Gastrocnemius medialis (tissue), 4 donors: ENCODE results near the gene ITPKB. TPM values are rescaled to one million over a fixed set of nuclear protein-coding genes. Genes with fewer than 3 reads are reported as not detected.
"Not testable (repeated sequence)": the region's sequence is repeated elsewhere in the genome, so short reads cannot be mapped to it uniquely, and the experiment has no call there.

ENCODE experiments used
- ATAC-seq, 2 donors: fragments of 150-250 bp; one replicate each; pipeline ENCODE4 v1.9.1; 2016
- DNase-seq, 2 donors: peaks; one replicate each; pipeline ENCODE4 v3.0.0-alpha.2; 2019
- H3K27ac ChIP-seq, 4 donors: fragments of 200-600 bp; sonication (generic); 1 replicate in 1 of 4; 2 replicates in 3 of 4; pipeline ENCODE4 v1.5.1; 2016 to 2018; ENCODE audit warnings: mild to moderate bottlenecking in 2 of 4, moderate library complexity in 1 of 4
- H3K27me3 ChIP-seq, 3 donors: fragments of 200-600 bp; sonication (generic) in 2 of 3; 1 replicate in 1 of 3; 2 replicates in 2 of 3; pipeline versions ENCODE4 v1.5.1 to v1.6.0; 2016 to 2019; ENCODE audit warnings: mild to moderate bottlenecking in 1 of 3, moderate library complexity in 1 of 3
- H3K36me3 ChIP-seq, 2 donors: fragments of 200-600 bp; sonication (generic) in 1 of 2; one replicate each; pipeline ENCODE4 v1.5.1; 2017 to 2018
- H3K4me1 ChIP-seq, 2 donors: fragments of 200-600 bp; sonication (generic) in 1 of 2; one replicate each; pipeline ENCODE4 v1.5.1; 2016 to 2017; ENCODE audit warnings: mild to moderate bottlenecking in 2 of 2
- H3K4me3 ChIP-seq, 4 donors: fragments of 200-600 bp; sonication (generic) in 3 of 4; 1 replicate in 1 of 4; 2 replicates in 3 of 4; pipeline ENCODE4 v1.5.1; 2016 to 2019; ENCODE audit warnings: mild to moderate bottlenecking in 2 of 4
- H3K9me3 ChIP-seq, 3 donors: fragments of 200-600 bp; sonication (generic) in 2 of 3; 1 replicate in 1 of 3; 2 replicates in 2 of 3; pipeline ENCODE4 v1.5.1; 2016 to 2019
- CTCF ChIP-seq, 5 experiments: fragments of 450-650 bp in 3 of 5; fragments of 200-600 bp in 2 of 5; sonication (generic) in 2 of 5; IDR thresholded peaks in 4 of 5; conservative IDR thresholded peaks in 1 of 5; 1 replicate in 4 of 5; 2 replicates in 1 of 5; pipeline ENCODE4 v1.5.1; 2016 to 2019; ENCODE audit warnings: antibody characterized with exemption in 5 of 5, mild to moderate bottlenecking in 3 of 5, moderate library complexity in 3 of 5
- POLR2A ChIP-seq, 2 donors: fragments of 450-650 bp; IDR thresholded peaks; one replicate each; pipeline ENCODE4 v1.6.1; 2017; ENCODE audit warnings: antibody characterized with exemption in 2 of 2, mild to moderate bottlenecking in 2 of 2, moderate library complexity in 2 of 2
- in situ Hi-C, 4 donors: fragments of 200-750 bp; cut with MboI; loops; one replicate each; pipeline versions ENCODE4 v1.15.0 to v1.8.0; 2017; ENCODE audit warnings: low sequenced_read_pairs in 4 of 4
- intact Hi-C: fragments of 100-400 bp; cut with DNase I; formaldehyde crosslinking; loops from one replicate; pipeline ENCODE4 v1.15.1; 2023; ENCODE audit warnings: low total_unique reads
- total RNA-seq, 4 donors: library from RNA; depleted of rRNA; stranded (reverse); fragments of >200 nt; gene quantifications; one replicate each; pipeline versions ENCODE4 v1.1.0 to v1.2.3, GENCODE V29; 2016

ITPKB gene
- total RNA-seq, 4 donors from 2014 or later, result 7.1 to 13.9 (median 7.8) TPM

GRCh38 chr1:226599636-226600238 lies 139.3 kb downstream of the ITPKB start:
- Histone ChIP-seq H3K4me3 (no peak overlapping the region), H3K9me3 (no peaks in the 10 kb centered on the region), H3K27ac (no peak overlapping the region), H3K27me3 (peaks cover 0 to 10% (median 0%) of the 10 kb centered on the region in 3 donors), H3K4me1 (peaks cover 6 to 7% of the 10 kb centered on the region in 2 donors), H3K36me3 (no peaks in the 10 kb centered on the region)
- TF ChIP-seq CTCF (IDR thresholded peaks at IDR 0.05 in 4 of 5, conservative IDR thresholded peaks at IDR 0.05 in 1 of 5) (no peak), POLR2A (IDR thresholded peaks at IDR 0.05) (no peak)
- ATAC-seq (no peak), DNase-seq (no peak)
- in situ Hi-C loops, result loop anchor here in 1 of 4 donors (25.0 kb wide), 1 partner anchor 838 kb away; no protein-coding TSS in a partner anchor
- intact Hi-C loops, result no loop called here

- H3K4me3 ChIP-seq, intact Hi-C loops, in situ Hi-C loops, ATAC-seq, H3K36me3 ChIP-seq, H3K9me3 ChIP-seq, H3K27ac ChIP-seq, H3K4me1 ChIP-seq, DNase-seq: not testable (repeated sequence)
- H3K27me3 ChIP-seq, result peaks cover 0 to 10% (median 0%) of the 10 kb centered on the region in 3 donors
Observed at GRCh38 chr1:226598955-226599354, 140.1 kb downstream of the ITPKB start.

- Histone ChIP-seq H3K36me3 (no peaks in the 10 kb centered on the region), H3K4me3 (no peak overlapping the region), H3K9me3 (no peaks in the 10 kb centered on the region), H3K27ac (no peak overlapping the region), H3K4me1 (peaks cover under 1% of the 10 kb centered on the region in 2 donors), H3K27me3 (peaks cover 0 to 10% (median 0%) of the 10 kb centered on the region in 3 donors)
- intact Hi-C loops (no loop called here), in situ Hi-C loops (no loop called here)
- DNase-seq (no peak), ATAC-seq (no peak)
- no peak for TF ChIP-seq POLR2A (IDR thresholded peaks at IDR 0.05)
- no peak for TF ChIP-seq CTCF (IDR thresholded peaks at IDR 0.05 in 4 of 5, conservative IDR thresholded peaks at IDR 0.05 in 1 of 5)
Observed at GRCh38 chr1:226598455-226598849, 140.6 kb downstream of the ITPKB start.

- in situ Hi-C loops (no loop called here), intact Hi-C loops (no loop called here)
Observed at GRCh38 chr1:226597616-226598454, 141.2 kb downstream of the ITPKB start.

More at GRCh38 chr1:226597616-226598454, 141.2 kb downstream of the ITPKB start:
- H3K27ac ChIP-seq, result no peak overlapping the region
- H3K27me3 ChIP-seq, result peaks cover 0 to 10% (median 0%) of the 10 kb centered on the region in 3 donors
- ATAC-seq (no peak), DNase-seq (no peak)
- H3K9me3 ChIP-seq, result no peaks in the 10 kb centered on the region
- H3K36me3 ChIP-seq, result no peaks in the 10 kb centered on the region
- no peak for TF ChIP-seq POLR2A (IDR thresholded peaks at IDR 0.05)
- no peak for TF ChIP-seq CTCF (IDR thresholded peaks at IDR 0.05 in 4 of 5, conservative IDR thresholded peaks at IDR 0.05 in 1 of 5)
- no peak overlapping the region for H3K4me3 ChIP-seq
- H3K4me1 ChIP-seq, result no peaks in the 10 kb centered on the region
